ENCODE data around the gene GOLGA6B. TPM values are rescaled to one million over a fixed set of nuclear protein-coding genes. Genes with fewer than 3 reads are reported as not detected.
"Not testable (repeated sequence)": the region's sequence is repeated elsewhere in the genome, so short reads cannot be mapped to it uniquely, and the experiment has no call there.

The GOLGA6B gene
- total and polyA plus RNA-seq, 5 donors, result not detected

DNA sequence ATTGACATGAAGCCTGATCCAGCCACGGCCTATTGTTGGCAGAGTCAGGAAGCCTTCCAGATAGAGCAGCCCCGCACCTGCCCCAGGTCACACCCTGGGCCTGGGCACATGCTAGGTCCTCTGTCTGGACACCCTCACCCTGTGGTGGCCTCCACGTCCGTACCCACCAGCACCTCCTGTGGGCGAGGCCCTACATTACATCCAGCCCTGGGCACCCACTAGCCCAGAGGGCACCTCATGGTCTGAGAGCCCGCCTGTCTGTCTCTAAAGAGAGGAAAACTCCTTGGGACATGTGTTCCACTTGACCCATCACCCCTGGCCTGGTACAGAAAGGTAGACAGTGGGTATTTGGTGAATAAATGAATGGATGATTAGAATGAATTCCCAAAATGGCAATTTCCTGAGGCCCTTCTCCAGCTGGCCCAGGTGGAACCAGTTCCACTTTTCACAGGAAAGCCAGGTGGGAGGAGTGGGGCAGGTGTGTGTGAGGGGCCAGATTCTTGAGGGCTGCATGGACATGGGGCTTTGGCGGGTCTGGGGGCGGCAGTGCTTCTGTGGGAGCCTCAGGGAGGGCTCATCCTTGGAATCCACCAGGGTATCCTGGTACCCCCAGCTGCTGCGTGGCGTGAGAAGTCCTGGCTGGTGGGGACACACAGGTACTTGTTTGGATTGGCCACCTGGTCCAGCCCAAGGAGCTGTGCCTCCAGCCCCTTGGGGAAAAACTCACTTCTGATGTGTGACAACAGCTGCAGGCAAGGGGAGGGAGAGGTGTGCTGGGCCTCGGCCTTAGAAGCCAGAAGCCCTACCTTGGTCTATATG lies 26.0 kb upstream of the GOLGA6B start:
- 88% methylated on average over 11 of the region's 11 CpGs for WGBS
- H3K9me3 ChIP-seq (ENCODE audit: control insufficient read depth, low read length); intact Hi-C loops (cut with DNase I); ATAC-seq; H3K27ac ChIP-seq (ENCODE audit: low read length); DNase-seq; H3K4me1 ChIP-seq (ENCODE audit: control insufficient read depth, insufficient read depth, low read length); H3K4me3 ChIP-seq (ENCODE audit: low read length); H3K27me3 ChIP-seq (ENCODE audit: control insufficient read depth, insufficient read depth): not testable (repeated sequence)

DNA sequence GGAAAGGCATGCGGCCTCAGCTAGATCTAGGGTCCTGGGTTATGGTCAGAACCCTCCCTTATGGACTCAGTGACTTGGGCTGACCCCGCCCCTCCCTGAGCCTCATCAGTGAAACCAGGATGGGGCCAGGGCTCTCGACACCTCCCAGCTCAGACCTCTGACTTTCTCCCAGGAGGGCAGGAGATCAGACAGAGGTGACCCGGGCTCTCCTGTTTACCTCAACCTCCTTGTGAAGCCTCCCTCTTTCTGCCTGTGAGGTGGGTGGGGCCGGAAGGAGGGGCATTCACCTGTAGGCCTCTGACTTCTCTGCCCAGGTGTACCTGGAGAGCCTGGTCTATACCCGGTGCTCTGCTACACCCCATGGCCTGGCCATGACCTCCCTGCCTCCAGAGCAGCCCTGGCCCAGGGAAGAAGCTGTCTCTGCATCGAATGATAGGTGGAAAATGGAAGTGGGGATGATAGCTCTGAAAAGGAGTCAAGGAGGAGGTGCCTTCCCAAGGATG lies 25.4 kb upstream of the GOLGA6B start:
- H3K4me1 ChIP-seq (ENCODE audit: control insufficient read depth, insufficient read depth, low read length); H3K4me3 ChIP-seq (ENCODE audit: low read length); H3K27ac ChIP-seq (ENCODE audit: low read length); ATAC-seq; DNase-seq; intact Hi-C loops (cut with DNase I); H3K27me3 ChIP-seq (ENCODE audit: control insufficient read depth, insufficient read depth); H3K9me3 ChIP-seq (ENCODE audit: control insufficient read depth, low read length): not testable (repeated sequence)
- 80% methylated on average over 7 of the region's 7 CpGs for WGBS

DNA sequence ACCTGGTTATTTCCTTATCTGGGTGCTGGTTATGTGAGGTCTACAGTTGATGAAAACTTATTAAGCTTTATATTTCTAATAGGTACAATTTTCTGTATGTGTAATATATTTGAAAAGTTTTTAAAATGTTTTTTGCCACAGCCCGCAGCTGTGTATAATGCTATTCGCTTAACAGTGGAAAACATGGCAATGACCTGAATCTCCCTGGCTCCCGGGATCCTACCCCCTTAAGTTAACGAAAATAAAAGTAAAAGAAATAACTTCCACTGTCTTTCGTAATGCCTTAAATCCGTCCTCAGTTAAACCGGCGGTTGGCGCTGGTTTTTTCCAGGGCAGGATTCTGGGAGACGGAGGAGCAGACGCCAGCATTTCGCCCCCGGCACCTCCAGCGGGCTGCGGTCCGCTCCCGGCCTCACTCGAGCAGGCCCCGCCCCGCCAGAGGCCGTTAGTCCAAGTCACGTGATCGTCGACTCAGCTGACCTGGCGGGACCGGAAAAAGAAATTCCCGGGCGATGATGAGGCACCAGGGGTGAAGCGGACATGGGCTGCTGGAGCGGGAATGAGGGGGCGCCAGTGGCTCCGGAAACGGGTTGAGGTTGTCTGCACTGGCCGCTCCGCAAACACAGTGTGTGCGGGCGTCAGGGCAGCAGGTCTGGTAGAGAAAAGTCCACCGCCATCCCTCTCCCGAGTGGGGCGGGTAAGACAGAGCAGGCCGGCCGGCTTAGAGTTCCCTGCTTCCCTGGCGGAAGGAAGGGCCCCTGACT lies 17.8 kb upstream of the GOLGA6B start:
- WGBS, result under 1% methylated on average over 22 of the region's 43 CpGs
- intact Hi-C loops (cut with DNase I); H3K4me1 ChIP-seq (ENCODE audit: control insufficient read depth, insufficient read depth, low read length); H3K27ac ChIP-seq (ENCODE audit: low read length); H3K27me3 ChIP-seq (ENCODE audit: control insufficient read depth, insufficient read depth); H3K9me3 ChIP-seq (ENCODE audit: control insufficient read depth, low read length): not testable (repeated sequence)
- ATAC-seq, result peak; percentile 90 to 94
- DNase-seq, result peak; percentile 81 to 91 (median 91)
- H3K4me3 ChIP-seq (ENCODE audit: low read length), result peak overlapping the region; percentile 13

- ATAC-seq; H3K4me1 ChIP-seq (ENCODE audit: control insufficient read depth, insufficient read depth, low read length); DNase-seq; intact Hi-C loops (cut with DNase I); H3K4me3 ChIP-seq (ENCODE audit: low read length); H3K27ac ChIP-seq (ENCODE audit: low read length); H3K9me3 ChIP-seq (ENCODE audit: control insufficient read depth, low read length); H3K27me3 ChIP-seq (ENCODE audit: control insufficient read depth, insufficient read depth): not testable (repeated sequence)
- no CpG with 5 or more reads among the region's 26 CpGs for whole genome bisulfite sequencing
These were observed 14.6 kb upstream of the GOLGA6B start for GRCh38 chr15:72639759-72640483.

DNA sequence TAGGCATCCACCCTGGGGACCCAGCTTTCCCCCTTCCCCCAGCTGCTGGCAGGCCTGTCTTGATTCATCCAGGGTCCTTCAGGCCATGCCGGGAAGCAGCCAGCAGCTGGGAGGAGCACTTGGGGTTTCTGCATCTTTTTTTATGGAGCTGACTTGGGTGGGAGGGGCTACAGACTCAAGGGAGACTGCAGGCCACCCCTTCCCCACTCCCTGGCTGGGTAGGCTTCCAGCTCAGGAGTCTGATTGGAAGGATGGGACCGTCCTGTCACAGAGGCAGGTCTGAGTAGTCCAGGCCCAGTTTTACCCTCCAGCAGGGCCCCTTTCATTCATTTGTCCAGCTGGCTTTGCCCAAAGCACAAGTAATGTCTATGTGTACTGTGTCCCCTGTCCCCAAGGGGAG lies 12.2 kb upstream of the GOLGA6B start:
- H3K9me3 ChIP-seq (ENCODE audit: control insufficient read depth, low read length); DNase-seq; H3K27me3 ChIP-seq (ENCODE audit: control insufficient read depth, insufficient read depth); H3K27ac ChIP-seq (ENCODE audit: low read length); H3K4me1 ChIP-seq (ENCODE audit: control insufficient read depth, insufficient read depth, low read length); intact Hi-C loops (cut with DNase I); H3K4me3 ChIP-seq (ENCODE audit: low read length); ATAC-seq: not testable (repeated sequence)
- WGBS, result no CpG with 5 or more reads among the region's 2 CpGs

DNA sequence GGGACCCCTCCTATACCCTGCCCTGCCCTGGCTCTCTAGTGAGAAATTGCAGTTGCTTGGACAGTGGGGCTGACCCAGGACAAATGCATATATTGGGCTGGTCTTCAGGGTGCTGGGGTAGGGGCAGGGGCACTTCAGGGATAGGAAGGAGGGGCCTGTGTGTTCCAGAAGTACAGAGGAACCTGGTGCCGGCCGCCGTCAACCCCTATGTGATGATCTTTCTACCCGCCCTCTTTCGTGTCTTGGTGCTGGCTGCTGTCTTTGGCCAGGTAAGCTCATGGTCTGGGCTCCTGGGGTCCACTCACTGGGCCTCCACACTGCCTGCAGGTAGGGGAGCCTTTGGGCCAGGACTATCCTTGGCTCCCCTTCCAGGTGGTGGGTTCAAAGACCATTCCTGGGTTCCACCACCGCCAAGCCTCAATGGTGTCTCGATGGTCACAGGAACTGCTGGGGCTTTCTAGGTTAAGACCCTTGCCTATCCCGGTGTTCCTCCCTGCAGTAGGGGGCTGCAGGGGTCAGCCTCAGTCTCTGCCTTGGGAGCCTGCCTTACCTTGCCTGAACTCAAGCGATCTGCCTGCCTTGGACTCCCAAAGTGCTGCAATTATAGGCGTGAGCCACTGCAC lies 5.8 kb upstream of the GOLGA6B start:
- 76% methylated on average over 8 of the region's 10 CpGs for whole genome bisulfite sequencing
- ATAC-seq; intact Hi-C loops (cut with DNase I): not testable (repeated sequence)

DNA sequence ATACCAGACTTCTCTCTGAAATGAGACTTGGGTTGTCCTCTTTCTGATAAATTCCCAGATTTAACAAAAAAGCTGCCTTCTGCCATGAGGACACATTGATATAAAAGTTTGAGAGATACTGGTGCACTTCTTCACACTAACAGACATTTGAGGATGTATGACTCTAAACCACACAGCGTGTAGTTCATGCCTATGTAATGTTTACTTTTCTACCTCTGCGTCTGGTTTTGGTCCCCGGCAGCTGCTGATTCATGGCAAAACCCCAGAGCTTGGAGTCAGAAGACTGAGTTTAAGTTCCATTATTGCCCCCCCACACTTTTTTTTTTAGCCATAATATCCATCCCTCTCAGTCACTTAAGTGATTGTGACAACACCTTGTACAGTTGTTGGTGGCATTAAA lies 1.5 kb downstream of the GOLGA6B start:
- H3K27me3 ChIP-seq (ENCODE audit: control insufficient read depth, insufficient read depth); ATAC-seq; DNase-seq; H3K4me1 ChIP-seq (ENCODE audit: control insufficient read depth, insufficient read depth, low read length); H3K9me3 ChIP-seq (ENCODE audit: control insufficient read depth, low read length); H3K27ac ChIP-seq (ENCODE audit: low read length); H3K4me3 ChIP-seq (ENCODE audit: low read length); intact Hi-C loops (cut with DNase I): not testable (repeated sequence)
- WGBS, result no CpG with 5 or more reads among the region's 3 CpGs

More for the DNA sequence above, 5.8 kb upstream of the GOLGA6B start:
- not testable (repeated sequence) for H3K4me3 ChIP-seq (ENCODE audit: low read length); H3K9me3 ChIP-seq (ENCODE audit: control insufficient read depth, low read length); DNase-seq; H3K27ac ChIP-seq (ENCODE audit: low read length); H3K4me1 ChIP-seq (ENCODE audit: control insufficient read depth, insufficient read depth, low read length); H3K27me3 ChIP-seq (ENCODE audit: control insufficient read depth, insufficient read depth)

- ATAC-seq; H3K9me3 ChIP-seq (ENCODE audit: control insufficient read depth, low read length); H3K4me3 ChIP-seq (ENCODE audit: low read length); H3K27ac ChIP-seq (ENCODE audit: low read length); H3K4me1 ChIP-seq (ENCODE audit: control insufficient read depth, insufficient read depth, low read length); H3K27me3 ChIP-seq (ENCODE audit: control insufficient read depth, insufficient read depth); intact Hi-C loops (cut with DNase I): not testable (repeated sequence)
- peak in 1 of 3 donors; percentile 20 for DNase-seq
- 85% methylated on average over 8 of the region's 10 CpGs for WGBS
These were observed 6.6 kb downstream of the GOLGA6B start for GRCh38 chr15:72661081-72661480.

DNA sequence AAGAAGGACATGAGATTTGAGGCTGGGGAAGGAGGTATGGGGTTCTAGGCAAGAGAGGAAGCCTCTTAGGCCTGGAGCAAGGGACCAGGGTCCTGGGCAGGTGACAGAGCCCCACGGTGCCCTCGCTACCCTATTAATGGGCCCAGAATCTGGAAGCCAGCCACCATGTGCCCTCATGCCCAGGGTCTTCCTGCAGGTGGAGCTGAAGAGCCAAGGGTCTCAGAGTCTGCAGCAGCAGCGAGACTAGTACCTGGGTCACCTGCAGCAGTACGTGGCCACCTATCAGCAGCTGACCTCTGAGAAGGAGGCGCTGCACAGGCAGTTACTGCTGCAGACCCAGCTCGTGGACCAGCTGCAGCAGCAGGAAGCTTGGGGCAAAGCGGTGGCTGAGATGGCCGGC lies 9.4 kb downstream of the GOLGA6B start:
- WGBS, result no CpG with 5 or more reads among the region's 8 CpGs
- H3K4me1 ChIP-seq (ENCODE audit: control insufficient read depth, insufficient read depth, low read length); H3K9me3 ChIP-seq (ENCODE audit: control insufficient read depth, low read length); H3K4me3 ChIP-seq (ENCODE audit: low read length); ATAC-seq; H3K27me3 ChIP-seq (ENCODE audit: control insufficient read depth, insufficient read depth); H3K27ac ChIP-seq (ENCODE audit: low read length); DNase-seq; intact Hi-C loops (cut with DNase I): not testable (repeated sequence)

- H3K9me3 ChIP-seq (ENCODE audit: control insufficient read depth, low read length); intact Hi-C loops (cut with DNase I); ATAC-seq; H3K27ac ChIP-seq (ENCODE audit: low read length); H3K4me1 ChIP-seq (ENCODE audit: control insufficient read depth, insufficient read depth, low read length); H3K4me3 ChIP-seq (ENCODE audit: low read length); DNase-seq; H3K27me3 ChIP-seq (ENCODE audit: control insufficient read depth, insufficient read depth): not testable (repeated sequence)
- 61% methylated on average over 5 of the region's 11 CpGs for WGBS
These were observed 11.2 kb downstream of the GOLGA6B start for GRCh38 chr15:72665706-72666105.
